Measurements from ENCODE around the gene COL28A1.

COL28A1 gene

GRCh38 chr7:7573701-7574100, 38.0 kb upstream of the COL28A1 start:
- Histone ChIP-seq H3K4me1 (ENCODE audit: low read depth, poor library complexity, severe bottlenecking) (peaks cover 22% of the 10 kb centered on the region), H2AFZ (ENCODE audit: low read depth) (no peak overlapping the region), H3K9ac (no peak overlapping the region), H3K4me3 (IDR thresholded peaks at IDR 0.05; ENCODE audit: insufficient read depth, low read depth, low read length) (no peak overlapping the region), H4K20me1 (ENCODE audit: insufficient read depth) (no peaks in the 10 kb centered on the region), H3K4me2 (no peak overlapping the region), H3K36me3 (ENCODE audit: insufficient read depth) (no peaks in the 10 kb centered on the region), H3K27ac (no peak overlapping the region), H3K79me2 (ENCODE audit: insufficient read depth, low read depth) (peaks cover 7% of the 10 kb centered on the region; the same call in 1 of the 2 replicates), H3K27me3 (ENCODE audit: insufficient read depth, low read depth) (no peaks in the 10 kb centered on the region)
- TF ChIP-seq, protein P1, sequence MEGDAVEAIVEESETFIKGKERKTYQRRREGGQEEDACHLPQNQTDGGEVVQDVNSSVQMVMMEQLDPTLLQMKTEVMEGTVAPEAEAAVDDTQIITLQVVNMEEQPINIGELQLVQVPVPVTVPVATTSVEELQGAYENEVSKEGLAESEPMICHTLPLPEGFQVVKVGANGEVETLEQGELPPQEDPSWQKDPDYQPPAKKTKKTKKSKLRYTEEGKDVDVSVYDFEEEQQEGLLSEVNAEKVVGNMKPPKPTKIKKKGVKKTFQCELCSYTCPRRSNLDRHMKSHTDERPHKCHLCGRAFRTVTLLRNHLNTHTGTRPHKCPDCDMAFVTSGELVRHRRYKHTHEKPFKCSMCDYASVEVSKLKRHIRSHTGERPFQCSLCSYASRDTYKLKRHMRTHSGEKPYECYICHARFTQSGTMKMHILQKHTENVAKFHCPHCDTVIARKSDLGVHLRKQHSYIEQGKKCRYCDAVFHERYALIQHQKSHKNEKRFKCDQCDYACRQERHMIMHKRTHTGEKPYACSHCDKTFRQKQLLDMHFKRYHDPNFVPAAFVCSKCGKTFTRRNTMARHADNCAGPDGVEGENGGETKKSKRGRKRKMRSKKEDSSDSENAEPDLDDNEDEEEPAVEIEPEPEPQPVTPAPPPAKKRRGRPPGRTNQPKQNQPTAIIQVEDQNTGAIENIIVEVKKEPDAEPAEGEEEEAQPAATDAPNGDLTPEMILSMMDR (conservative IDR thresholded peaks at IDR 0.05; ENCODE audit: low read depth, low read length): no peak

- Histone ChIP-seq H4K20me1 (ENCODE audit: insufficient read depth) (no peaks in the 10 kb centered on the region), H3K27me3 (ENCODE audit: insufficient read depth, low read depth) (no peaks in the 10 kb centered on the region), H3K79me2 (ENCODE audit: insufficient read depth, low read depth) (peaks cover 19% of the 10 kb centered on the region; the same call in 1 of the 2 replicates), H3K4me2 (no peak overlapping the region), H3K4me3 (IDR thresholded peaks at IDR 0.05; ENCODE audit: insufficient read depth, low read depth, low read length) (no peak overlapping the region), H3K4me1 (ENCODE audit: low read depth, poor library complexity, severe bottlenecking) (peaks cover 30% of the 10 kb centered on the region), H3K9ac (no peak overlapping the region), H3K27ac (no peak overlapping the region), H2AFZ (ENCODE audit: low read depth) (no peak overlapping the region), H3K36me3 (ENCODE audit: insufficient read depth) (no peaks in the 10 kb centered on the region)
- TF ChIP-seq, protein P1 (conservative IDR thresholded peaks at IDR 0.05; ENCODE audit: low read depth, low read length): no peak
These were observed 34.9 kb upstream of the COL28A1 start for GRCh38 chr7:7570584-7570983.

GRCh38 chr7:7569615-7570014, 33.9 kb upstream of the COL28A1 start:
- H3K36me3 ChIP-seq (ENCODE audit: insufficient read depth): no peaks in the 10 kb centered on the region
- H3K79me2 ChIP-seq (ENCODE audit: insufficient read depth, low read depth): peaks cover 19% of the 10 kb centered on the region; the same call in 1 of the 2 replicates
- H3K27me3 ChIP-seq (ENCODE audit: insufficient read depth, low read depth): no peaks in the 10 kb centered on the region
- H4K20me1 ChIP-seq (ENCODE audit: insufficient read depth): no peaks in the 10 kb centered on the region
- no peak overlapping the region for H3K9ac ChIP-seq
- H3K4me2 ChIP-seq: no peak overlapping the region
- no peak overlapping the region for H3K27ac ChIP-seq
- peaks cover 30% of the 10 kb centered on the region for H3K4me1 ChIP-seq (ENCODE audit: low read depth, poor library complexity, severe bottlenecking)
- TF ChIP-seq, protein P1 (conservative IDR thresholded peaks at IDR 0.05; ENCODE audit: low read depth, low read length): no peak
- H2AFZ ChIP-seq (ENCODE audit: low read depth): no peak overlapping the region
- no peak overlapping the region for H3K4me3 ChIP-seq (IDR thresholded peaks at IDR 0.05; ENCODE audit: insufficient read depth, low read depth, low read length)

GRCh38 chr7:7569081-7569527, 33.4 kb upstream of the COL28A1 start:
- TF ChIP-seq, protein P1 (conservative IDR thresholded peaks at IDR 0.05; ENCODE audit: low read depth, low read length): no peak
- no peaks in the 10 kb centered on the region for H3K36me3 ChIP-seq (ENCODE audit: insufficient read depth)
- no peak overlapping the region for H3K9ac ChIP-seq
- peaks cover 30% of the 10 kb centered on the region for H3K4me1 ChIP-seq (ENCODE audit: low read depth, poor library complexity, severe bottlenecking)
- no peak overlapping the region for H3K4me3 ChIP-seq (IDR thresholded peaks at IDR 0.05; ENCODE audit: insufficient read depth, low read depth, low read length)
- no peak overlapping the region for H2AFZ ChIP-seq (ENCODE audit: low read depth)
- H3K27ac ChIP-seq: no peak overlapping the region
- no peaks in the 10 kb centered on the region for H4K20me1 ChIP-seq (ENCODE audit: insufficient read depth)
- H3K4me2 ChIP-seq: peak overlapping the region; percentile 83; the same call in 1 of the 2 replicates
- peaks cover 19% of the 10 kb centered on the region; the same call in 1 of the 2 replicates for H3K79me2 ChIP-seq (ENCODE audit: insufficient read depth, low read depth)
- no peaks in the 10 kb centered on the region for H3K27me3 ChIP-seq (ENCODE audit: insufficient read depth, low read depth)
